T-helper 2 cell treated with Interferon-gamma antibody and Interleukin-4, amounts not matched to agents 100 ng/mL and 5 ng/mL, for 36 hours (primary cell): ENCODE results near the gene RHOBTB1. TPM values are rescaled to one million over a fixed set of nuclear protein-coding genes. Genes with fewer than 3 reads are reported as not detected.
"Not testable (repeated sequence)": the region's sequence is repeated elsewhere in the genome, so short reads cannot be mapped to it uniquely, and the experiment has no call there.

Source experiments
- intact Hi-C: fragments of 100-400 bp; cut with micrococcal nuclease; formaldehyde crosslinking; loops from one replicate; pipeline ENCODE4 v1.15.1; 2023
- total RNA-seq: library from RNA; stranded (reverse); gene quantifications from 2 replicates; pipeline ENCODE4 v1.2.3, GENCODE V29; 2022

The RHOBTB1 gene, protein sequence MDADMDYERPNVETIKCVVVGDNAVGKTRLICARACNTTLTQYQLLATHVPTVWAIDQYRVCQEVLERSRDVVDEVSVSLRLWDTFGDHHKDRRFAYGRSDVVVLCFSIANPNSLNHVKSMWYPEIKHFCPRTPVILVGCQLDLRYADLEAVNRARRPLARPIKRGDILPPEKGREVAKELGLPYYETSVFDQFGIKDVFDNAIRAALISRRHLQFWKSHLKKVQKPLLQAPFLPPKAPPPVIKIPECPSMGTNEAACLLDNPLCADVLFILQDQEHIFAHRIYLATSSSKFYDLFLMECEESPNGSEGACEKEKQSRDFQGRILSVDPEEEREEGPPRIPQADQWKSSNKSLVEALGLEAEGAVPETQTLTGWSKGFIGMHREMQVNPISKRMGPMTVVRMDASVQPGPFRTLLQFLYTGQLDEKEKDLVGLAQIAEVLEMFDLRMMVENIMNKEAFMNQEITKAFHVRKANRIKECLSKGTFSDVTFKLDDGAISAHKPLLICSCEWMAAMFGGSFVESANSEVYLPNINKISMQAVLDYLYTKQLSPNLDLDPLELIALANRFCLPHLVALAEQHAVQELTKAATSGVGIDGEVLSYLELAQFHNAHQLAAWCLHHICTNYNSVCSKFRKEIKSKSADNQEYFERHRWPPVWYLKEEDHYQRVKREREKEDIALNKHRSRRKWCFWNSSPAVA
- total RNA-seq = not detected in 2 replicates

DNA sequence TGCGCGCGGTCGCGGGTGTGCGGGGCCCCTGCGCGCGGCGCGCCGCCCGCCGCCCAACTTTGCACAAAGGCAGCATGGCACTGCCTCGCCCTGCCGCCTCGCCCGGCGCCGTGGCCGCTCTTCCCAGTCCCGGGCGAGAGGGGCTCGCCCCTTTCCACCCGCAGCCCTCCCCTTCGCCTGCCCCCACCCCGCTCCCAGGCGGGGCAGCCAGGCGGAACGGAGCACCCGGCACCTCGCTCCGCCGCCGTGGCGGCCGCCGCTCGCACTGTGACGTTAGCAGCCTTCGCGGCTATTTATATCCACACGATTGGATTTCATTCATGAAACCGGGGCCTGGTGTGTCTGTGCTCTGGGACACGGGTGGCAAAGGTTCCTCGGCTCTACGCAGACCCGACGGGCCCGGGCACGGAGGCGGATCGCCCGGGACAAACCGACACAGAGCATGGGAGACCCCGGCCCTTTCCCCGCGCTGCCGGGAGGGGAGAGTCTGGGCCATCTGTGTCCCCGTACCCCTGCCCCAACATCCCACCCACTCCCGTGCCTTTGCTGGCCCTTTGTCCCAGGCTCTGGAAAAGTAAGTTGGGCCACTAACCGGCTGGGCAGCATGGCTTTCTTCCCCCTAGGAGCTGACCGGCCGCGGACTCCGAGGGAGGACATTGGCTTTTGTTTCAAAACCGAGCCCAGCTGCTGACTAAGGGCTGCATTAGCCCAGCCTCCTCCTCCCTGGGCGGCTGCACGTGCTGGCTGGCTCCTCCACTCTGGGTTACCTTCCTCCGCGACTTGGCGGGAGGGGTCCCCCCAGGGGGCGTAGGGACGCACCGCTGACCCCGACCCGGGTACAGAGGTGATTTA lies at the start of gene RHOBTB1:
TSS of gene RHOBTB1 (minus strand) at position 128 of the 852 bp plus-strand sequence. CDS start 32,643 bp downstream, outside the sequence.
- intact Hi-C loops = loop anchor here (2.0 to 10.0 kb wide), 2 partner anchors 17 to 341 kb away; no protein-coding TSS in a partner anchor

DNA sequence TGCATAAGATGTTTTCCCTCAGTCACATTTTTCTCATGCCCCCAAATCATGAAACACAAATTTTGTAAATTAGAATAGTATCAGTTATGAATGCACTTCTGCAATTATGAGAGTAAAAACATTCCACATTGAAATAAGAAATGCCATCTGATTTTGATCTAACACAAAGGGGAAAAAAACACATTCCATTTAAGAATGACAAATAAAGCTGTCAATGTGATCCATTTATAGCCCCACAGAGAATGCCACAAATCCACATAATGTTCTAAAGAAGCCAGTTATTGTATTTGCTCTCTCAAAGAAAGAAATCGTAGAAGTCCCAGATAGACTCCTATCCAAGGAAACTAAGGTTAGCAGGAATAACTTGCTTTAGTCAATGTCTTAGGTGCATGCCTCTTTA lies 48.7 kb upstream of the RHOBTB1 start:
- intact Hi-C loops = no loop called here

DNA sequence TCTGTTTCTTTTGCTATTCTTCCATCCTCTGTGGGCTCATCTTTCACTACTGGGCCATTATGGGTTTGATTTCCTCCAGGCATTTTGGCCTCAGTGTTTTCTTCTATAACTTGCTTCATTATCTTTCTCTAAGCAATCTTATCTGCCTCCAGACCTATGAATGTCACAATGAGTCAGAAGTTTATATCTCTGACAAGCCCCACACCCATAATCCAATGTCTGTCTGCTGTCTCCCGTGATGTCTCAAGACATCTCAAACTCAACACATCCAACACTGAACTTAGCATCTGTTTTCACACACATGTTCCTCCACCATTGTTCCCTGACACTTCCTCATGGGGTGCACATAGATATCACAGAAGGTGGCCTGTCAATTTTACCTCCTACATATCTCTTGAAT lies 46.7 kb upstream of the RHOBTB1 start:
- intact Hi-C loops = no loop called here

DNA sequence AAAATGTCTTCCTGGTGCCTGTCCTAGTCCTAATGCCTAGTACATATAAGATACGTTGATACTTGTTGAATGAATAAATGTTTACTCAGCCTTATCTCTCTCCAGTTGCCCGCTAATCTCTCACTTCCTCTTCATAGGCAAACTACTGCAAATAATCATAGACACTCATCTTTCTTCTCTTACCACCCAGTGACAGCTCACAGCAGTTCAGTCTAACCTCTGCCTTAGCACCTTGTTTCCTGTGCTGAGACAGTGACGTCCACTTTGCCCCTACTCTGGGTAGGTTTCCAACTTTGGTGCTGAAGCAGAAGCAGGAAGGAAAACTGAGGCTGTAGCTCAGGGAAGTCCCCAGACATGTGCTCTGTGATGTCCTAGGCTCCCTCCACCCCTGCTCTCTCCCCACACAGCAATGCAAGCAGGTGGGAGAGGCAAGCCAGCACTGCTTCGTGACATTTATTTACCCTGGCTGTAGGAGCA lies 45.5 kb upstream of the RHOBTB1 start:
- intact Hi-C loops = no loop called here

DNA sequence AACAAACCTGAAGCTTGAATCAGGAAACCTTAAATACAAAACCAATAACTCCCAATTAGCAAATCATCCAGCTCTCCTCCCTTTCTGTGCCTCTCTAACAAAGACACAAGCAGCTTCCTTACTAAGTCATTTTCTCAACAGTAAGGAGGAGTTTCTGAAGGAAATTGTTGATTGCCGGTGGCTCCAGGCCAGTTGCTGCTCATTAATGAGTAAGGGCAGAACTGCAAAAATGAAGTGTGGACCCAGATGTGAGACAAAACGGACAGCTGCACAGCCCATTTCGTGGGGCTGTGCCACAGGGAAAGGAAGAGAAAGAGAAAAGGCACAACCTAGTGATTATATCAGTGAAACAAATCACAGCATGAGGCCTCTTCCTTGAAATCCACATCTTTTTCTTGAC lies 42.8 kb upstream of the RHOBTB1 start:
- intact Hi-C loops = no loop called here

DNA sequence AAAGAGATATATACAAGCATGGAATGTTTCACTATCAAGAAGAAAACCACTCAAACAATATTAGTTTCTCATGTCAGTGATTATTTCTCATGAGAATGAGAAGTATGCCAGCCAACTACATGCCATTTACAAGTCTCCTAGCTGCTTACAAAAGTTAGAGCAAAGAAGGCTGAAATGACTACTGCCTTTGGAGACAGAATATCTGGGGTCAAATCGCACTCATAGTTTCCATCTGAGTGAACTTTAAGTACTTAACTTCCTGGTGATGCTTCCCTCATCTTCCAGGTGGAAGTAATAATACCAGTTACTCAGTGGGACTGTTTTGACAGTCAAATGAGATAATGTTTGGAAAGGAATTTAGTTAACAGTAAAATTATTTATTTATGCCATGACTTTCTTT lies 42.0 kb upstream of the RHOBTB1 start:
- intact Hi-C loops = no loop called here

DNA sequence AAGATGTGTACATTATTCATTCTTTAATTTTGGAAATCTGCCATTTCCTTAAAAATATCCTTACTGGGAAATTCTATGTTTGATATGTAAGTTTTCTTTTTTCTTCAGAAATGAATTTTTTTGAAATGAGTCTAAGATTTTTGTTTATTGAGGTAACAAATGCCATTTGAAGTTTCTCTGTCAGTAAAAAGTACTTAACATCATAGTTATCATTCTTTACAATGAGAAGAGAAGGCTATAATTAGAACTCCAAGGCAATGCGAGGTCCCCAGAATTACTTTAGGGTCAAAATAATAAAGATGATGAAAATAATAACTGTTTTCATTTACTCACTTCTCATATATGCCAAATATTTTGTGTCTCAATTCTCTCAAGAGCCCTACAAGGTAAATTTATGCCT lies 37.0 kb upstream of the RHOBTB1 start:
- intact Hi-C loops = no loop called here

DNA sequence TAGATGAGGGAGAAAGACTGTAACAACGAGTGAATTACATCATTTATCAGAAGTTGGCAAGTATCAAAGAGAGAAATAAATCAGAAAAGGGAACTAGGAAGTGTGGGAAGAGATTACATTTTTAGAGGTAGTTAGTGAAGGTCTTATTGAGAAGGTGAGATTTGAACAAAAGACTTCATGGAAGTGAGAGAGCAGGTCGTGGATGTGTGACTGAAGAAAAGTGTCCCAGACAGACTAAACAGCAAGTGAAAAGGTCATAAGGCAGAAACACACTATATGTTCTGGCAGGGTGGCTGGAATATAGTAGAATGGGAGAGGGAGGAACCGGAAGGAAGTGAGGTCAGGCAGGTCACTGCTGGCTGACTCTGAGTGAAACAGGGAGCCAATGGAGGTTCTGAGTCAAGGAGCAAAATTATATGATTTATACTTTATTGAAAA lies 35.7 kb upstream of the RHOBTB1 start:
- intact Hi-C loops = no loop called here

DNA sequence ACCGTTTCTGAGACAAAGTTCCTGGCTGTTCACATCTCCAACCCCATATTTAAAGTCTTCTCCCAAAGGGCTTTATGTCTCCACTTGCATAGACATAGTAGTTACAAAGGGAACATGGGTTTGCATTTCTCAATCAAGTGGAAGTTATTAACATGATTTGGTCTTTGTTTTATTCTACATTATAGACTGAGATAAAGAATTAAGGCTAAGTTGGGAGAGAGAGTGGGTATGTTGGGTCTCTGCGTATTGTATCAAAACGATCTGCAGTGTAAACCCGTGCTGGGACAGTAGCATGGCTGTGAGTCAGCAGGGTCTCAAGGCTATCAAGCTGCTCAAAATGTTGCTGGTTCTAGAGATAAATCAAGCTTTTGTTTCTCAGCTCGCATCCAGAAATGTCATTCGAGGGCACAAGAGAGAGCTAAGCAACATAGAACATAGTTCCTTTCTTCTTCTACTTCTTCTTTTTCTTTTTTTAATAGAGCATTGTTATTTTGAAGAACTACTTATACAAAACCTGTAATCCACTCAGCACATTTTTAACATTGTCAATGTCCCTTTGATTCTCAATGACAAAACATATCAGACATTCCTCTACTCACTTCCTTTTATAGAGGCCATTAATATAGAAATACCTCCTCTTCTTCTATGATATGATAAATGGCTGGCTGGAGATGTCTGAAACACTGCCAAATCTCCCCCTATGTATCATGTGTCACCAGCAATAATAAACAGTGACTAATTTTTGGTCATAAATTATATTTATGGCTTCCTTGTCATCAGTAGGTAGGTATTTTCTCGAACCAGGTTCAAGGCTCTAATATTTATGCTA lies 34.5 kb upstream of the RHOBTB1 start:
- intact Hi-C loops = no loop called here

DNA sequence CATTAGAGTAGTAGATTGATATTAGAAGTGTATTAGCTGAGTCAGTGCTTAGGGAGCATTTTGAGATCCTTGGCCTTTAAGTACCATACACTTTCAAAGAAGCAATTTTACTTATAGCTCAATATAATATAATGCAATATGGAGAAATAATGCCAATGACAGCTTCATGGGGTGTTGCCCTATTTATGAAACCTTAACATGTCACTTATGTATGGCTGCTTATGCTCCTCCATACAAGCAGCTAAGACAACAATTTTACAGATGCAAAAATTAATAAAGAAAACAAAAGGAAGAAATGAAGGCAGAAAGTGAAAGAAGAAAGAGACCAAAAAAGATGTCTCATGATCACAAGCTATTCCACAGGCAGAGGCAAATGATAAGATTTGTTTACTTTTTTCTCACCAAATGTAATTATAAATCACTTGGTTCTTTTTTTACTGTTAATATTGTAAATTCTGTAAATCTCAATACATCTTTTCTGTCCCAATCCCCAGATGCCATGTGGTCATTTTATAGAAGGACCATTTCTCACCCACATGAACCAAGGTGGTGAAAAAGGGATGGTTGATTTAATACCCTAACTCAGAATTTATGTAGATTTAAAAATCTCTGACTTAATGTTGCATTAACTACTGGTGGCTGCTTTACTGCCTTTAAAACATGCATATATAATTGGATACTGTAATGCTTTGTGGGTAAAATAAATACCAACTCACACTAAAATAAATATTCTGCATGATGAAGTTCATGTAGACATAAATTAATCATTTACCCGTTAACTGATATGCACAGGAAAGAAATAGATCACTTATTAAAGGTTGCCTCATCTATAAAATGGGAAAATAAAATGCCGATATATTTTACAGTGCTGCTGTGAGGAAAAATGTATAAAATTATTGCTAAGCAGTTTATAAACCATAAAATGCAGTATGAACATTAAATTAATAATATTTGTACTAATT lies 33.5 kb upstream of the RHOBTB1 start:
- intact Hi-C loops = no loop called here

DNA sequence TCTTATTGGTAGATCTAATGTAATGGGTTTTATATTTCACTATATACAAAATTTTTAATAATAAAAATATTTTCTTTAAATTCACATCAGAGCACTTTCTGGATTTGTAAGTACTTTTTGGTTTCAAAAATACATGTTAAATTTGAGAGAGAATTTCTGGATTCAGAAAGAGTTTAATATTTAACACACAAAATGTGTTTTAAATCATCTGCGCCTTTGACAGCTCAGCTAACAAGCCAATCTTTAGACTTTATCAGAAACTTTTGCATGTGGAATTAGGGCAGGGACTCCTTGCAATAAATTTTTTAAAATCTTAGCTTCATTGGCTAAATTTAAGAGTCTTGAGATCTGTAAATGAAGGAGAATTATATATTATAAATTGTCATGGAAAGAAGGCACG lies 32.7 kb upstream of the RHOBTB1 start:
- intact Hi-C loops = no loop called here

DNA sequence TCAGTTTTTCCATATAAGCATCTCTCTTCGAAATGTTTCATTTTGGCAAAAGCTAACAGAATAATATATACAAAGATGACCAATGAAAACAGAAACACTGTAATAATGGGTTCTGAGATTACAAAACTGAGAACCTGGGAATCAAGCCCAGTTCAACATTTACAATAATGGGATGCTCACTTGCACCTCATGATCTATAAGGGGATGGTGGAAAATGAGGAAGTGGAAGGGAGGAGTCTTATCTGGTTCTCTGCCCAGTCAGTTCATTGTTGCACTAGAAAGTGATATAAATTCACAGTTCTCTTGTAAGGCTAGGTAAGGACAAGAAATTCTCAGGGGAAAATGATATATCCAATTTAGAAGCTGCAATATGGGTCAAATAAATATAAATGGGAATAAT lies 31.7 kb upstream of the RHOBTB1 start:
- intact Hi-C loops = no loop called here

DNA sequence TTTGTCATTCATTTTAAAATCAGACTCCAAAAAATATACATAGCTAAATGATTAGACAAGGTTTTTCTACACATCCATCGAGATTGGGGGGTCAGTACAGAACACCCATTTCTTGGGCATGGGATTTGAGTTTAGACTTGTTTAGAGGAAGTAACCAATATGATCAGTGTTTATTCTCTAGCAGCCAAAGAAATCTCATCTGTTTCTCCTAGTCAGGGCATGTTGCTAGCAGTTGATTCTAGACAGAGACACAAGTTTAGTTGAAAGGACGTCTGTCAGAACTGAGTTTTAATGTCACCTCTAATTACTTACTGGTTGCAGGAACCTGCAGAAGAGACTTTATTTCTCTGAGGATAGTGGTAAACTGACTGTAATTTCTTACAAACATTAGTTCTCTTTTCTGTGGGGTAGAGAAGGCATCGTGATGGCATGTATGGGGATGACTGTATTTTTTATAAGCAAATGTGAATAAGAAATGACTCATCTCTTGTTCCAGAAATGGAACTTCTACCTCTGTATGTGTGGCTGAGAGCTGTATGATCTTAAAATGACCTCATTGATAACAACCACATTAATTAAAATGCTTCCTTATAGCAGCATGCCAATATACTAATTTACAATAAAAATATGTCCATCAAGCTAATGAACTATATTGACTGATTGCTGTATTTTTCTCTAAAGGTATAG lies 30.6 kb upstream of the RHOBTB1 start:
- intact Hi-C loops = no loop called here

DNA sequence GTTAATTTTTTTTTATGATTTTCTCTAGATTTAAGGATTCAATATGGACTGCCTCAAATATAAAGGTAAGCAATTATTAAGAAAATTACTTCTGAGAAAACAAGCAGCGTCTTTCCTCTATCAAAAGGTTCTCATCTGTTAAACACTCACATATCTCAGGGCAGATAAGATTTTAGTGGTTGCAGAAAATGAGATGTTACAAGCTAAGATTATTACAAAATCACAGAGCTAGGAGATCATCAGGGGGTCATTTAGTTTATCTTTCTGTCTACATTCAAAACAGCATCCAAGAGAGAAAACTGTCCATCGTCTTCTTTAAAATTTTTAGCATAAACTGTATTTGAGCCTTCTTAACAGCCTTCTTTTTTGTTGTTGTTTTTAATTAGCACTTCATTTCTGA lies 29.1 kb upstream of the RHOBTB1 start:
- intact Hi-C loops = no loop called here

DNA sequence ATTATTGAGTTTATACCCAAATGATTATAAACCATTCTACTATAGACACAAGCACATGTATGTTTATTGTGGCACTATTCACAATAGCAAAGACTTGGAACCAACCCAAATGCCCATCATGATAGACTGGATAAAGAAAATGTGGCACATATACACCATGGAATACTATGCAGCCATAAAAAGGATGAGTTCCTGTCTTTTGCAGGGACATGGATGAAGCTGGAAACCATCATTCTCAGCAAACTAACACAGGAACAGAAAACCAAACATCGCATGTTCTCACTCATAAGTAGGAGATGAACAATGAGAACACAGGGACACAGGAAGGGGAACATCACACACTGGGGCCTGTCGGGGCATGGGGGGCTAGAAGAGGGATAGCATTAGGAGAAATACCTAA lies 28.2 kb upstream of the RHOBTB1 start:
- intact Hi-C loops = not testable (repeated sequence)

DNA sequence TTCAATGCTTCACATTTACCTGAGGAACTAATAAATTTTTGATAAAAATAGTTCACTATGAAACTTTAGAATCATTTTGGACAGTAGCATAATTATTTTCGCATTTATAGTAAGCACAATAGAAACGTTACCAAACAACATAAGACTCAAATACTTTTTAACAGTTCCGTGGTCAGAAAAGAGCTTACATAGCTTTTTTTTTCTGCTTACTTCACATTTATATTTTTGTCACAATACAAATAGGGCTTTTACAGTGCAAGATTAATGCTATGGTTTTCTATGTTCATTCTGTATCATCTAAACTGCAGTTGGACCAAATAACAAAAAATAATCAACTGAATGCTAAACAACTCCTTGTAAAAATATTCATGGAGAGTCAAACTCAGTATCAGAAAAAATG lies 26.5 kb upstream of the RHOBTB1 start:
- intact Hi-C loops = no loop called here

DNA sequence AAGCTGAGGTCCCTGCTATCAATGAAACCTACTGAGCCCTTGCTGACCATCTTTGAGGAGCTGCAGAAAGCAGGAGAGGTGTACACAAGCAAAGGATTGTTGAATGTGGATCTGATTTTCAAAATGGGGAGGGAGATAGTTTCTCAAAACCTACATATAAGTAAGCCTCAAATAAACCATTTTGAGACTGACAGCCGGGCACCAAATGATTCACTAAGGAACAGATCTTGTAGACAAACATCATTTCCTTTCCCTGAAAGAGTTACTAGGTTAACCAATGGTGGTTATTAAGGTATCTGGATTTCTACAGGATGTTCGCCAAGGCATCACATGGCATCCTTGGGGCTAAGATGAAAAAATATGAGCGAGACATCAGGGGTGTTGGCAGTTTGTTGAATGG lies 24.5 kb upstream of the RHOBTB1 start:
- intact Hi-C loops = loop anchor here (10.0 kb wide), 1 partner anchor 524 kb away; no protein-coding TSS in a partner anchor

DNA sequence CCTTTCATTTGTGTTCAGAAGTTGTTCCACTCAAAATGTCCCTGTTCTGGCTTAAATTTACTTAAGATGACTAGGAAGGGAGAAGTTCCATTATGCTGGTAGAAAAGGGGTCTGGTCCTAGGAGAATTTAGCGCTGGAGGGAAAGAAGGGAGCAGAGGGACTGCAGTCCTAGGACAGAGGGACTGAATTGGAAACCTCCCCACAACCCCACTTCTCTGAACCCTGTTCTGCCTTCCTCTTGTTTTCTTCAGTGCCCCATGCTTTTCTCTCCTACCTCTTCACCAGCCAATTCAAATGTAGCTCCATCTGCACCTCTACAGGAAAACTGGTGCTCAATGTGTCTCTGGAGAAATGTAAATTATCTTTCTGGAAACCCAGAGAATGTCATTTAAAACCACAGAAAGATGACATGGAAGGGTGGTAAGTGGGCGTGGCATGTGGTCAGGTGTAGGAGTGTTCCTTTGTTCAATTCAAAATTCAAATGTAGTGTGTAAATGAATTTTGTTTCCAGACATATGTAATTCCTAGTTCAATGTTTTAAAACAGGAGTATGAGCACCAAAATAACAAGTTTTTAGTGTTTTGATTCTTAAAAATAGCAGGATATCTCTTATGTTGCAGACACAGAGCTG lies 24.0 kb upstream of the RHOBTB1 start:
- intact Hi-C loops = loop anchor here (10.0 kb wide), 1 partner anchor 523 kb away; no protein-coding TSS in a partner anchor
